OCI-LY3 (cell line): ENCODE results near the gene CNTNAP2.

Experiments used
- H2AFZ ChIP-seq: fragments of 200-600, 300-600 bp; shearing (Covaris generic); 2 replicates; pipeline ENCODE4 v1.6.0; 2014; ENCODE audit warnings: antibody characterized with exemption, low read depth, low read length
- H3K27ac ChIP-seq: fragments of 200-600, 300-600 bp; sonication (generic); 2 replicates; pipeline ENCODE4 v1.5.1; 2014; ENCODE audit warnings: mild to moderate bottlenecking, low read length, moderate library complexity, mixed read lengths
- H3K27me3 ChIP-seq: fragments of 200-600, 300-600 bp; sonication (generic); 2 replicates; pipeline ENCODE4 v1.6.1; 2014; ENCODE audit warnings: low read depth, low read length, mixed read lengths
- H3K36me3 ChIP-seq: fragments of 200-600, 300-600 bp; sonication (generic); replicated peaks from 2 replicates; pipeline ENCODE3; 2014; ENCODE audit warnings: low read depth, low read length, mixed read lengths
- H3K4me1 ChIP-seq: fragments of 300-600, 200-600 bp; sonication (generic); 2 replicates; pipeline ENCODE4 v1.6.1; 2014; ENCODE audit warnings: low read length, mixed read lengths
- H3K4me2 ChIP-seq: fragments of 200-600, 300-600 bp; sonication (generic); 2 replicates; pipeline ENCODE4 v1.6.1; 2014; ENCODE audit warnings: low read length, mixed read lengths
- H3K4me3 ChIP-seq: fragments of 300-600, 200-600 bp; sonication (generic); 2 replicates; pipeline ENCODE4 v1.5.1; 2014; ENCODE audit warnings: antibody characterized with exemption, mild to moderate bottlenecking, low read length, moderate library complexity
- H3K79me2 ChIP-seq: fragments of 300-600, 200-600 bp; shearing (Covaris generic); 2 replicates; pipeline ENCODE4 v1.6.1; 2014; ENCODE audit warnings: mild to moderate bottlenecking, low read length, mixed read lengths
- H3K9ac ChIP-seq: fragments of 300-600, 200-600 bp; shearing (Covaris generic); 2 replicates; pipeline ENCODE4 v1.6.0; 2014; ENCODE audit warnings: mild to moderate bottlenecking, low read length, moderate library complexity
- H3K9me3 ChIP-seq: fragments of 200-600, 300-600 bp; shearing (Covaris generic); 2 replicates; pipeline ENCODE4 v1.6.1; 2014; ENCODE audit warnings: low read length, mixed read lengths; ENCODE audit not compliant: insufficient read depth
- H4K20me1 ChIP-seq: fragments of 200-600, 300-600 bp; sonication (generic); 2 replicates; pipeline ENCODE4 v1.6.1; 2016; ENCODE audit warnings: low read length, mixed read lengths; ENCODE audit not compliant: insufficient read depth
- EZH2phosphoT487 ChIP-seq: fragments of 200-600 bp; shearing (Covaris generic); IDR thresholded peaks from 2 replicates; pipeline ENCODE4 v1.6.1; 2018; ENCODE audit warnings: antibody characterized with exemption, mixed run types, low read depth
- TF ChIP-seq, protein P1 (sequence below): fragments of 200-600, 300-600 bp; sonication (generic); IDR thresholded peaks from 2 replicates; pipeline ENCODE4 v1.5.1; 2014; ENCODE audit warnings: antibody characterized with exemption, low read length, low read depth

CNTNAP2 gene

DNA sequence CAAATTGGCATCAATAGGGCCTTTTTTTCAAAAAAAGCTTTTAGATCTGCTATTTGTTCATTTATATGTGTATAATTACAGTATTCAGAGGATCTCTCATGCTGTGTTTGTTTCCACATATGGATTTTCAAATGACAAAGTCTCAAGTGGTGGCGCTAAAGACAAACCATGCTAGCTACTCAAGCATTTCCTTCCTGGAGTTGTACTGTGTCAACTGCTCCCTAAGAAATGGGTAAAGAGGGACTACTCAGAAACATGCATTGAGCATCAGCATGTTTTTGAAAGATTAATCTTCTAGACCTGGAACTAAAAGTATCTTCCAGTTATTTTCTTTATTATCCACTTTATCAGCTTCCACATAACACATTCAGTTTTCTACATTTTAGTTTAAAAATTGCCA, 12.7 kb downstream of the CNTNAP2 start:
- H3K4me3 ChIP-seq, result no peak overlapping the region

DNA sequence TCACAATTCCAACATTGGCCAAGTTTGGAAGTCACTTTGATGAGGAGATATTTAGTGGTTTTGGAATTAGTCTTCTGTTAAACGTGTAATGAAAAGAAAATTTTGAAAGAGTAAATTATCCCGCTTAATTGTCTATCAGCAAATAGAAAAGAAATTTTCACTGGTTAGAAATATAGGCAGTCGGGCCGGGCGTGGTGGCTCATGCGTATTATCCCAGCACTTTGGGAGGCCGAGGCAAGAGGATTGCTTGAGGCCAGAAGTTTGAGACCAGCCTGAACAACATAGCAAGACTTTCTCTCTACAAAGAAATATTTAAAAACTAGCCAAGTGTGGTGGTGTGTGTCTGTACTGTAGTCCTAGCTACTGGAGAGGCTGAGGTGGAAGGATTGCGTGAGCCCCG, 13.4 kb downstream of the CNTNAP2 start:
- Histone ChIP-seq H3K79me2 (no peaks in the 10 kb centered on the region), H3K27me3 (no peaks in the 10 kb centered on the region), H3K4me1 (no peaks in the 10 kb centered on the region), H3K4me3 (no peak overlapping the region), H3K36me3 (no peaks in the 10 kb centered on the region), H3K9ac (no peak overlapping the region), H2AFZ (no peak overlapping the region), H4K20me1 (no peaks in the 10 kb centered on the region), H3K27ac (no peak overlapping the region), H3K4me2 (no peak overlapping the region), H3K9me3 (no peaks in the 10 kb centered on the region)
- TF ChIP-seq, protein P1, sequence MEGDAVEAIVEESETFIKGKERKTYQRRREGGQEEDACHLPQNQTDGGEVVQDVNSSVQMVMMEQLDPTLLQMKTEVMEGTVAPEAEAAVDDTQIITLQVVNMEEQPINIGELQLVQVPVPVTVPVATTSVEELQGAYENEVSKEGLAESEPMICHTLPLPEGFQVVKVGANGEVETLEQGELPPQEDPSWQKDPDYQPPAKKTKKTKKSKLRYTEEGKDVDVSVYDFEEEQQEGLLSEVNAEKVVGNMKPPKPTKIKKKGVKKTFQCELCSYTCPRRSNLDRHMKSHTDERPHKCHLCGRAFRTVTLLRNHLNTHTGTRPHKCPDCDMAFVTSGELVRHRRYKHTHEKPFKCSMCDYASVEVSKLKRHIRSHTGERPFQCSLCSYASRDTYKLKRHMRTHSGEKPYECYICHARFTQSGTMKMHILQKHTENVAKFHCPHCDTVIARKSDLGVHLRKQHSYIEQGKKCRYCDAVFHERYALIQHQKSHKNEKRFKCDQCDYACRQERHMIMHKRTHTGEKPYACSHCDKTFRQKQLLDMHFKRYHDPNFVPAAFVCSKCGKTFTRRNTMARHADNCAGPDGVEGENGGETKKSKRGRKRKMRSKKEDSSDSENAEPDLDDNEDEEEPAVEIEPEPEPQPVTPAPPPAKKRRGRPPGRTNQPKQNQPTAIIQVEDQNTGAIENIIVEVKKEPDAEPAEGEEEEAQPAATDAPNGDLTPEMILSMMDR, result no peak
- no peak for TF ChIP-seq EZH2phosphoT487

More for the DNA sequence above, 12.7 kb downstream of the CNTNAP2 start:
- TF ChIP-seq EZH2phosphoT487, result no peak
- TF ChIP-seq, protein P1, result no peak
- Histone ChIP-seq H3K27me3 (no peaks in the 10 kb centered on the region), H3K9ac (no peak overlapping the region), H3K79me2 (no peaks in the 10 kb centered on the region), H3K4me2 (no peak overlapping the region), H4K20me1 (no peaks in the 10 kb centered on the region), H3K4me1 (no peaks in the 10 kb centered on the region), H3K27ac (no peak overlapping the region), H3K36me3 (no peaks in the 10 kb centered on the region), H2AFZ (no peak overlapping the region), H3K9me3 (no peaks in the 10 kb centered on the region)

DNA sequence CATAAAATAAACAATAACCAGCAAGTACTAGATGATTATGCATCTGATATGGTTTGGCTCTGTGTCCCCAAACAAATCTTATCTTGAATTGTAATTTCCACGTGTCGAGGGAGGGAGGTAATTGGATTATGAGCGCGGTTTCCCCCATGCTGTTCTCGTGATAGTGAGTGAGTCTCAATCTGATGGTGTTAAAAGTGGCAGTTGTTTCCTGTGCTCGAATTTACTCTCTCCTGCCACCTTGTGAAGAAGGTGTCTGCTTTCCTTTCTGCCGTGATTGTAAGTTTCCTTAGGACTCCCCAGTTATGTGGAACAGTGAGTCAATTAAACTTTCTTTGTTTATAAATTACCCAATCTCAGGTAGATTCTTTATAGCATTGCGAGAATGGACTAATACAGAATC, 15.1 kb downstream of the CNTNAP2 start:
- H2AFZ ChIP-seq, result no peak overlapping the region

DNA sequence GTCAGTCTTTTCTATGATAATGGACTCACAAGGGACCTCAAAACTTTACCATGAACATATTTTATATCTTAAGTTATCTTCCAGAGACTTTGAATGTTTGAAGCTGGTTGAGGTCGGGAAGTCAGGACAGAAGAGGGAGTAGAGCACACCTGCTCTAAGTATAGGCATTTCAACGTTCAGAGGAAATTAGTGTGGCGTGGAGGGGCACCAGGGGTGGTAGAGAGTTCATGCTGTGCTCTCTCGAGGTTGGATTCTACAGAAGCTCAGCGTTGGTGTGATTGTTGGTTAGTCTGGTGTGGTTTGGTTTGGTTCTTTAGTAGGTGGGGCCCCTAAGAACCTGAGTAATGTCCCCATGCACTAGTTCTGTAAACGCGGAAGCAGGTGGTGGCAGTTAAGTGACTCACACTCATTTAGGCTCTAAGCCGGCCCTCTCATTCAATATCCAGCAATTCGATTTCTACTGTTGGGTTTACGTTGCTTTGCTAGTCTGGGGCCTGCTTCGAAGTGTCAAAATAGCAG, 19.8 kb downstream of the CNTNAP2 start:
- Histone ChIP-seq H3K36me3 (no peaks in the 10 kb centered on the region), H3K79me2 (no peaks in the 10 kb centered on the region), H3K27ac (no peak overlapping the region), H3K4me1 (no peaks in the 10 kb centered on the region), H3K9ac (no peak overlapping the region), H3K4me2 (no peak overlapping the region), H2AFZ (no peak overlapping the region), H4K20me1 (no peaks in the 10 kb centered on the region), H3K4me3 (no peak overlapping the region), H3K27me3 (no peaks in the 10 kb centered on the region), H3K9me3 (no peaks in the 10 kb centered on the region)
- TF ChIP-seq, protein P1, result no peak
- TF ChIP-seq EZH2phosphoT487, result no peak

More for the DNA sequence above, 15.1 kb downstream of the CNTNAP2 start:
- Histone ChIP-seq H3K27ac (no peak overlapping the region), H3K9ac (no peak overlapping the region), H4K20me1 (no peaks in the 10 kb centered on the region), H3K79me2 (no peaks in the 10 kb centered on the region), H3K36me3 (no peaks in the 10 kb centered on the region), H3K4me3 (no peak overlapping the region), H3K27me3 (no peaks in the 10 kb centered on the region), H3K4me2 (no peak overlapping the region), H3K9me3 (no peaks in the 10 kb centered on the region), H3K4me1 (no peaks in the 10 kb centered on the region)
- no peak for TF ChIP-seq EZH2phosphoT487
- TF ChIP-seq, protein P1, result no peak
